Calu3 (cell line): Measurements from ENCODE around the gene FLT3. TPM values are rescaled to one million over a fixed set of nuclear protein-coding genes. Genes with fewer than 3 reads are reported as not detected.

Experiments
- BruUV-seq: library from RNA; stranded (reverse); fragments of 400-500 nt; replicated peaks from 2 replicates; lab custom pipeline; 2021; lab: Mats Ljungman, UMichigan
- CTCF ChIA-PET: fragments of 300-600 bp; sonication (Branson Sonifier 250); formaldehyde crosslinking; loops from one replicate; lab custom pipeline; 2022; ENCODE audit warnings: antibody characterized with exemption; lab: Charles Lee
- DNase-seq: peaks from one replicate; pipeline ENCODE4 v3.0.0; 2022
- H3K27ac Mint-ChIP-seq: one replicate; pipeline ENCODE4 v1.8.0; 2022; ENCODE audit warnings: mixed read lengths; ENCODE audit not compliant: unreplicated experiment
- H3K27me3 Mint-ChIP-seq: one replicate; pipeline ENCODE4 v1.8.0; 2022; ENCODE audit warnings: mixed read lengths; ENCODE audit not compliant: unreplicated experiment
- H3K36me3 Mint-ChIP-seq: one replicate; pipeline ENCODE4 v1.8.0; 2022; ENCODE audit warnings: mild to moderate bottlenecking, moderate library complexity, mixed read lengths; ENCODE audit not compliant: insufficient read depth, unreplicated experiment
- H3K4me1 Mint-ChIP-seq: one replicate; pipeline ENCODE4 v1.8.0; 2022; ENCODE audit warnings: mild to moderate bottlenecking, low read depth, mixed read lengths; ENCODE audit not compliant: unreplicated experiment
- H3K4me3 Mint-ChIP-seq: one replicate; pipeline ENCODE4 v1.8.0; 2022; ENCODE audit warnings: mild to moderate bottlenecking, low read depth, moderate library complexity, mixed read lengths; ENCODE audit not compliant: unreplicated experiment
- H3K9me3 Mint-ChIP-seq: one replicate; pipeline ENCODE4 v1.8.0; 2022; ENCODE audit warnings: low read depth, mixed read lengths; ENCODE audit not compliant: unreplicated experiment
- intact Hi-C: fragments of 100-400 bp; cut with micrococcal nuclease; formaldehyde crosslinking; loops from one replicate; pipeline ENCODE4 v1.10.0; 2022; ENCODE audit not compliant: unreplicated experiment
- total RNA-seq: library from RNA; stranded (reverse); gene quantifications from 2 replicates; pipeline ENCODE4 v1.2.3, GENCODE V29; 2022
- TF ChIP-seq, protein P1 (sequence below): fragments of 200-600 bp; IDR thresholded peaks from one replicate; pipeline ENCODE4 v1.8.0; 2022; ENCODE audit warnings: antibody characterized with exemption; ENCODE audit not compliant: unreplicated experiment

The FLT3 gene
- total RNA-seq, 1 experiment from 2014 or later = not detected

DNA sequence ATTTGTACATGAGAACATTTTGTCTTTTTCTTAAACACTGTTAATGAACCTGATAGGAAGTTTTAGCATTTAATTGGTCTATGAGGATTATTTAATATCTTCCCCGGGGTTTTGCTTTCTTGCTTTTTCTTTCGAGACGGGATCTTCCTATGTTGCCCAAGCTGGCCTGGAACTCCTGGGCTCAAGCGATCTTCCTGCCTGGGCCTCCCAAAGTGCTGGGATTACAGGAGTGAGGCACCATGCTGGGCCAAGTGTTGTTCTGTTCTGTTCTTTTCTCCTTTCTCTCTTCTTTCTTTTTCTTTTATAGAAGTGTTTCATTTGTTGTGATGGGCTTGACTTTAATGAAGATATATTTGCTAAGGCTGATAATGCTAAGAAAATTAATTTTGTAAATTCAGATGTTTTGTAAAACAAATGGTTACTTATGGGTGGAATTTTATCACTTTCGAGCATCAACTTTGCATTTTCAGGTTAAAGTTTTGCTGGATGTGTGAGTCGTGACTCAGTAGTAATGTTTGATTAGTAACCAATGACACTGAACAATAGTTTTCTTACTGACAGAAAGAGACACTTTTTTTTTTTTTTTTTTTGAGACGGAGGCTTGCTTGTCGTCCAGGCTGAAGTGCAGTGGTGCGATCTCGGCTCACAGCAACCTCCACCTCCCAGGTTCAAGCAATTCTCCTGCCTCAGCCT is 40.2 kb upstream of the FLT3 start:
- TF ChIP-seq, protein P1, sequence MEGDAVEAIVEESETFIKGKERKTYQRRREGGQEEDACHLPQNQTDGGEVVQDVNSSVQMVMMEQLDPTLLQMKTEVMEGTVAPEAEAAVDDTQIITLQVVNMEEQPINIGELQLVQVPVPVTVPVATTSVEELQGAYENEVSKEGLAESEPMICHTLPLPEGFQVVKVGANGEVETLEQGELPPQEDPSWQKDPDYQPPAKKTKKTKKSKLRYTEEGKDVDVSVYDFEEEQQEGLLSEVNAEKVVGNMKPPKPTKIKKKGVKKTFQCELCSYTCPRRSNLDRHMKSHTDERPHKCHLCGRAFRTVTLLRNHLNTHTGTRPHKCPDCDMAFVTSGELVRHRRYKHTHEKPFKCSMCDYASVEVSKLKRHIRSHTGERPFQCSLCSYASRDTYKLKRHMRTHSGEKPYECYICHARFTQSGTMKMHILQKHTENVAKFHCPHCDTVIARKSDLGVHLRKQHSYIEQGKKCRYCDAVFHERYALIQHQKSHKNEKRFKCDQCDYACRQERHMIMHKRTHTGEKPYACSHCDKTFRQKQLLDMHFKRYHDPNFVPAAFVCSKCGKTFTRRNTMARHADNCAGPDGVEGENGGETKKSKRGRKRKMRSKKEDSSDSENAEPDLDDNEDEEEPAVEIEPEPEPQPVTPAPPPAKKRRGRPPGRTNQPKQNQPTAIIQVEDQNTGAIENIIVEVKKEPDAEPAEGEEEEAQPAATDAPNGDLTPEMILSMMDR = no peak
- CTCF ChIA-PET = interaction anchor here (1.2 kb wide), 1 partner anchor 8 kb away, joined by 3 read pairs; no protein-coding TSS in a partner anchor
- intact Hi-C loops = loop anchor here (10.0 kb wide), 1 partner anchor 64 kb away; no protein-coding TSS in a partner anchor
- no peaks in the 10 kb centered on the region for H3K27me3 Mint-ChIP-seq
- no peak for DNase-seq
- peaks cover 38% of the 10 kb centered on the region for H3K36me3 Mint-ChIP-seq
- peak overlapping the region; percentile 94 for H3K27ac Mint-ChIP-seq
- peaks cover 25% of the 10 kb centered on the region for H3K4me1 Mint-ChIP-seq
- BruUV-seq = TSS peak; percentile 20
- peak overlapping the region; percentile 90 for H3K4me3 Mint-ChIP-seq
- no peaks in the 10 kb centered on the region for H3K9me3 Mint-ChIP-seq

DNA sequence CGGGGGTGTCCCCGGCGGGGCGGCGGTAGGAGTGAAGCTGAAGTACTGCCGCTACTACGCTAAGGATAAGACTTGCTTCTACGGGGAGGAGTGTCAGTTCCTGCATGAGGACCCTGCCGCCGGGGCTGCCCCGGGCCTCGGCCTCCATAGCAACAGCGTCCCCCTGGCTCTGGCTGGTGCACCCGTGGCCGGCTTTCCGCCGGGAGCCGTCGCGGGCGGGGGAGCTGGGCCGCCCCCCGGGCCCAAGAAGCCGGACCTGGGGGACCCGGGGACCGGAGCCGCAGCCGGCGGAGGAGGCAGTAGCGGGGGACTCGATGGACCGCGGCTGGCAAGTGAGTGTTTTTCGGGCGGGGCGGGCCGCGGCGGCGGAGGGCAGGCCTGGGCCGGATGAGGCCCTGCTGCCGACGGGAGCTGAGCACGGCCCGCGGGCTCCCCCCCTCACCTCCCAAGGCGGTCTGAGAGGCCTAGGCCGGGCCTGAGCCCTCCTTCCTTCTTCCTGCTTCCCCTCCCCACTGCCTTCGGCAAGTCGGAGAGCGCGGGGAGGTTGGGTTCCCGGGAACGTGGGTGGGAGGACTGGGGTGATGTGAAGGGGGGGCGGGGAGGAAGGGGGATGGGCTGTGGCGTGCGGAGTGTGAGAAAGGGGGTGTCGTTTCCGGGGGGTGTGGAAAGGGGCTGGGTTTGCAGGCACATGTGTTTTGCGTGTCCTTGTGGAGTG is 38.5 kb upstream of the FLT3 start:
- peak overlapping the region; percentile 94 for H3K27ac Mint-ChIP-seq
- intact Hi-C loops = no loop called here
- peaks cover 25% of the 10 kb centered on the region for H3K4me1 Mint-ChIP-seq
- DNase-seq = peak; percentile 68
- CTCF ChIA-PET = interaction anchor here (0.6 to 1.2 kb wide), 4 partner anchors 10 to 580 kb away, joined by 3 to 5 read pairs (median 4); no protein-coding TSS in a partner anchor
- BruUV-seq = no TSS peak
- TF ChIP-seq, protein P1 = no peak
- H3K27me3 Mint-ChIP-seq = no peaks in the 10 kb centered on the region
- no peaks in the 10 kb centered on the region for H3K9me3 Mint-ChIP-seq
- H3K36me3 Mint-ChIP-seq = peaks cover 38% of the 10 kb centered on the region
- peak overlapping the region; percentile 90 for H3K4me3 Mint-ChIP-seq

DNA sequence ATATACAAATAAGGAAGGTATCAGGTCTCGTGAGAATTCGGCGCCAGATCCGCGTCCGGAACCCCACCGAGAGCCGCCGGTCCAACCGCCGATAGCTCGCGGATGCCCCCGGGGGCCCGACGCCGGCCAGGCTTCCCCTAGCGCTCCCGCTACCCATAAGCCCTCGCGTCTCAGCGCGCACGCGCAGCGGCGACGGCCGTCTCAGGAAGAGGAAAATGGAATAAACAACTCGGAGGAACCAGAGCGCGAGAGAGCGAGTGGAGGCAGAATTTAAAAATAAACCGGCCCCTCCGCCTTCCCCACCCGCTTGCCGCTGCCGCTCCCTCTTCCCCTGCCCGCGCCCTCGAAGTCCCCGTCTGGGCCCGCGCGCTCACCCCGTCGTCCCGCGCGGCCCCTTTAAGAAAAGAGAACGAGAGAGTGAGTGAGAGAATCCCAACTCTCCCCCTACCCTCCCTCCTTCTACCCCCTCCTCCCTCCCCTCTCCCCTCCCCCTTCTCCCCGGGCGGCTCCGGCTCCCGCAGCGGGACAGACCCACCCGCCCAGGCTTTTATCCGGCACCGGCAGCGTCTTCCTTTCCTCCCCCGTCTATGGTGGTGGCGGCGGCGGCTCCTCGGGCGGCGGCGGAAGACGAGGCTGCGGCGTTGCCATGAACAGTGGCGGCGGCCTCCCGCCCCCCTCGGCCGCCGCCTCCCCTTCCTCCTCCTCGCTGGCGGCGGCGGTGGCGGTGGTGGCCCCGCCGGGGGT is 37.8 kb upstream of the FLT3 start, which contains the start of gene PAN3:
TSS of gene PAN3 (plus strand) at position 534 of the 744 bp plus-strand sequence. CDS start at position 647, 113 bp downstream.
- CTCF ChIA-PET = interaction anchor here (0.6 kb wide), 3 partner anchors 16 to 185 kb away, joined by 3 to 5 read pairs (median 3); no protein-coding TSS in a partner anchor
- Mint-ChIP-seq H3K9me3 (no peaks in the 10 kb centered on the region), H3K4me1 (peaks cover 25% of the 10 kb centered on the region), H3K27me3 (no peaks in the 10 kb centered on the region), H3K27ac (peak within 1 kb of the TSS; percentile 94), H3K36me3 (peaks cover 38% of the 10 kb centered on the region), H3K4me3 (peak within 1 kb of the TSS; percentile 90)
- BruUV-seq = no TSS peak
- DNase-seq = peak; percentile 87
- intact Hi-C loops = no loop called here
- TF ChIP-seq, protein P1 = no peak

DNA sequence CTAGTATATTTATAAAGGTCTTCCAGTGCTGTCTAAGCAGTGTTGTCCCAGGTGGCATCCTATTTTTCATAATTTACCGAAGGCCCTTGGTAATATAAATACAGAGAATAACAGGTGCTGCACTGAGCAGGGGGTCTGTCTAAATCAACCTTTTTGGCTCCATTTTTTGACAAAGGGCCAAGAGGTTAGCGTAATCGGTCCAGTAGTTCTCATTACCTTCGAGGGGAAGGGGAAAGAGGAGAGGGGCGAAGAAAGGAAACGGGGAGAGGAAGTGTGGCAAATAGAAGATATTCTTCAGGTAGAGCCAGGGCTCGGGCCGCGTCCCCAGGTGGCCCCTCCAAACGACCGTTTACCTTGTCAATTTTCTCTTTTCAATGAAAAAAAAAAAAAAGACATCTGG is 37.2 kb upstream of the FLT3 start:
- intact Hi-C loops = no loop called here
- H3K36me3 Mint-ChIP-seq = peaks cover 38% of the 10 kb centered on the region
- peaks cover 23% of the 10 kb centered on the region for H3K4me1 Mint-ChIP-seq
- H3K9me3 Mint-ChIP-seq = no peaks in the 10 kb centered on the region
- peak overlapping the region; percentile 90 for H3K4me3 Mint-ChIP-seq
- BruUV-seq = TSS peak; percentile 73
- no peak for DNase-seq
- CTCF ChIA-PET = interaction anchor here (0.6 kb wide), 1 partner anchor 186 kb away, joined by 3 read pairs; no protein-coding TSS in a partner anchor
- TF ChIP-seq, protein P1 = no peak
- peak overlapping the region; percentile 94 for H3K27ac Mint-ChIP-seq
- no peaks in the 10 kb centered on the region for H3K27me3 Mint-ChIP-seq
